ENCODE data around the gene GOLGA6C.

GOLGA6C gene

DNA sequence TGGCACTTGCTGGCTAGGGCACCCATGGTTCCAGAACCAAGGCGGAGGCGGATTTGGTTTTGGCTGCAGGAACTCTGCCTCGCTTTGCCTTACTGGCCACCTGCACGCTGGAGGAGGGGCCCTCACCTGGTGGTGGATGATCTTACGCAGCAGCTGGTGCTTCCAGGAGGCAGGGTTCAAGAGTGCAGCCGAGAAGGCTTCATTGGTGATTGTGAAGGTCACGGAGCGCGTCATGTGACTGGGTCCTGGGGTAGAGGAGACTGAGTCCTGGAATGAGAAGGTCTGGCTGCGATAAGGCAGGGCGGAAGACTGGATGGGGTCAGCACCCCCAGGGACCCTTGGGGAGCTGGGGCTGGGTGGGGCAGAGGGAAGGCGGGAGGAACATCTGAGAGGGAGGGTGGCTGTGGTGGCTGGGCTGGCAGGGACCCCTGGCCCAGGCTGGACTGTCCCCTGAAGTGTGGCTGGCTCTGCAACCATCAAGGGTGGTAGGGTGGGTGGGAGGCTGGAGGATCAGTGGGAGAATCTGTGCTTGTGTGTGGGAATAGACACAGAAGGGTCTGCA, 25.8 kb upstream of the GOLGA6C start:
- H3K27ac ChIP-seq: no peak overlapping the region
- no peak overlapping the region for H3K4me3 ChIP-seq
- no peaks in the 10 kb centered on the region for H3K36me3 ChIP-seq (ENCODE audit: insufficient read depth, low read length)
- TF ChIP-seq POLR2AphosphoS5 (IDR thresholded peaks at IDR 0.05; ENCODE audit: borderline replicate concordance, low read depth, low read length) (no peak), EZH2 (IDR thresholded peaks at IDR 0.05) (no peak), FOXP2 (optimal IDR thresholded peaks at IDR 0.05; ENCODE audit: control extremely low read depth, extremely low read length, insufficient read depth) (no peak)
- no peak for DNase-seq (ENCODE audit: low read depth, low spot score)
- no peaks in the 10 kb centered on the region for H3K9me3 ChIP-seq (ENCODE audit: low read depth, low read length)
- H3K9ac ChIP-seq (ENCODE audit: insufficient read length): no peak overlapping the region

DNA sequence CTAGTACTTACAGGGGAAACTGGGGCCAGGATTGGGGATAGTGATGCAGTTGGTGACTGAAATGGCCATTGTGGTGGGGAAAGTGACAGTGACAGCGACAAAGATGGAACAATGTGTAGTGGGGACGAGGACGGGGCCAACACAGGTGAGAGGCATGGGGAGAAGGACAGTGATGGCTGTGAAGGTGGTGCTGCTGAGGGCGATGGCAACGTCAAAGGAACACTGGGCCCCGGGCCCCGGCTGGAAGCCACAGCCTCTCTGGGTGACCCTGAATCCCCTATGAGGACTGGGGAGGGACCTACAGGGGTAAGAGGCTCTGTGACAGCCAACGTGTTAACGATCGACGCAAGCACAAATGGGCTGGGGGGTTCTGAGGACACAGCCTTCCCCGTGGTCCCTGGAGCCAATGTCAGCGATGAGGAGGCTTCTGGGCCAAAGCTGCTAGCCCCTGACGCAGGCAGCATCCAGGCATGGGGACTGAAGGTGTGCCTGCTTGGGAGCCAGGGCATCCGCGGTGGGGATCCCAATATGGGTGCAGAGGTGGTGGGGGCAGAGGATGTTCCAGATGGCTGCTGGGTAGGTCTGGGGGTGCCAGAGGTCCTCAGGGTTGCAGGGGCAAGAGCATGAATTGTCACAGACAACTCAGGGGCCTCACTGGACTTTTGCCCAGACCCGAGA, 25.2 kb upstream of the GOLGA6C start:
- H3K9me3 ChIP-seq (ENCODE audit: low read depth, low read length): no peaks in the 10 kb centered on the region
- H3K27ac ChIP-seq: no peak overlapping the region
- DNase-seq (ENCODE audit: low read depth, low spot score): no peak
- H3K36me3 ChIP-seq (ENCODE audit: insufficient read depth, low read length): no peaks in the 10 kb centered on the region
- no peak overlapping the region for H3K9ac ChIP-seq (ENCODE audit: insufficient read length)
- H3K4me3 ChIP-seq: no peak overlapping the region
- TF ChIP-seq EZH2 (IDR thresholded peaks at IDR 0.05) (no peak), FOXP2 (optimal IDR thresholded peaks at IDR 0.05; ENCODE audit: control extremely low read depth, extremely low read length, insufficient read depth) (no peak), POLR2AphosphoS5 (IDR thresholded peaks at IDR 0.05; ENCODE audit: borderline replicate concordance, low read depth, low read length) (no peak)

DNA sequence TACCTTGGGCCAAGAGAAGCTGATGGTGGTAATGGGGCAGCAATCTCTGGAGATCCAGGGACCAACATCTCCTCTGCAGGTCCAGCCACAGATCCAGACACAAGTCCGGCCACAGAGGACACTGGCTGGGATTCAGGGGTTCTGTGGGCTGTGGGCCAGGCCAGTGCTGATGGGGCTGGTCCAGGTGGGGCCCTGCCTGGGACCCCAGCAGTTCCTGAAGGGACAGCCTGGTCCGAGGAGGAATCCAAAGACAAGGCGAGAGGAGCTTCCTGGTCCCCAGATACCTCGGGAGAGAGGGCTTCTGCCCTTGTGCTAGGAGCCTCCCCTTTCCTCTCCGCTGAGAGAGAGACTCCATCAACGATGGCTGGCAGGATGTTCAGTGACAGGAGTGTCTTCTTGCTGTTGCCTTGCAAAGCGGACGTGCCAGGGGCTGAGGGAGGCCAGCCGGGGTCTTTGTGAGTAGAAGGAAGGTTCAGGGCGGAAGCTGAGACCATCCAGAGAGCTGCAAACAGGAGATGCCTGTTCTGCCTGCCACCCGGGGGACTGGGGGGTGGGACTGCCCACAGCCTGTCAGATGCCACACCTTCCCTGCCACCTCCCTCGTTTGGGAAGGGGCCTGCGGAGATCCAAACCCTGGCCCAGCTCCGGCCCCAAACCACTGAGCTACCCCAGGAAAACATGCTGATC, 24.5 kb upstream of the GOLGA6C start:
- H3K4me3 ChIP-seq: no peak overlapping the region
- H3K9ac ChIP-seq (ENCODE audit: insufficient read length): no peak overlapping the region
- no peak for TF ChIP-seq POLR2AphosphoS5 (IDR thresholded peaks at IDR 0.05; ENCODE audit: borderline replicate concordance, low read depth, low read length)
- TF ChIP-seq FOXP2 (optimal IDR thresholded peaks at IDR 0.05; ENCODE audit: control extremely low read depth, extremely low read length, insufficient read depth): no peak
- no peak for TF ChIP-seq EZH2 (IDR thresholded peaks at IDR 0.05)
- no peak overlapping the region for H3K27ac ChIP-seq
- no peaks in the 10 kb centered on the region for H3K36me3 ChIP-seq (ENCODE audit: insufficient read depth, low read length)
- no peak for DNase-seq (ENCODE audit: low read depth, low spot score)
- H3K9me3 ChIP-seq (ENCODE audit: low read depth, low read length): no peaks in the 10 kb centered on the region

DNA sequence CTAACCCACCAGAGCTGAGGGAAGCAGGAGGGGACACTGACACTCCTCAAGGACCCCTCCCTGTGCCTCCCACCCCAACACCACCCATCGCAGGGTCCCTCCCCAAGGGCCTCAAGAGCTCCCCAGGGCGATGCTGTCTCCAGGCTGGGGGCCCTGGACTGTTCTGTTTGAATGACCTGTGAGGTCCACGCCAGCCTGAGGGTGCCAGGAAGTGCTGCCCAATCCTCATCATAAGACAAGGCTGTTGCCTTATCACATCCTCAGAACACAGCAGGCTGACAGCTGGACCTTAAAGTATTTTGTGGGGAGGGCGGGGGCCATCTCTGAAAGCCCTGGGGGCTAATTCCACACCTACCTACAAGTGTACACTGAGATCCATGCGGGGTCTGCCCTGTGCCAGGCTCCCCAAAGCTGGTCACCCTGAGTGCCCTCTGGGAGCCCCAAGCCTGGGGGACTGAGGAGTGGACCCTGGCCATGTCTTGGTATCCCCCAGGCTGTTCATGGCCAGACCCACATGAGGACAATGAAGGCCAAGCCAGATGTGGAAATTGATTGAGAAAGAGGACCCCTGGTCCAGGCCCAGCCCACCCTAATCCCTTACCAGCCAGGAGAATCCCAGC, 23.8 kb upstream of the GOLGA6C start:
- Histone ChIP-seq H3K9me3 (ENCODE audit: low read depth, low read length) (no peaks in the 10 kb centered on the region), H3K36me3 (ENCODE audit: insufficient read depth, low read length) (no peaks in the 10 kb centered on the region), H3K4me3 (no peak overlapping the region), H3K9ac (ENCODE audit: insufficient read length) (no peak overlapping the region), H3K27ac (no peak overlapping the region)
- TF ChIP-seq FOXP2 (optimal IDR thresholded peaks at IDR 0.05; ENCODE audit: control extremely low read depth, extremely low read length, insufficient read depth) (no peak), POLR2AphosphoS5 (IDR thresholded peaks at IDR 0.05; ENCODE audit: borderline replicate concordance, low read depth, low read length) (no peak), EZH2 (IDR thresholded peaks at IDR 0.05) (no peak)
- DNase-seq (ENCODE audit: low read depth, low spot score): no peak

GRCh38 chr15:75235051-75235673, 23.0 kb upstream of the GOLGA6C start:
- H3K27ac ChIP-seq: no peak overlapping the region
- no peak for DNase-seq (ENCODE audit: low read depth, low spot score)
- no peak overlapping the region for H3K9ac ChIP-seq (ENCODE audit: insufficient read length)
- H3K9me3 ChIP-seq (ENCODE audit: low read depth, low read length): no peaks in the 10 kb centered on the region
- H3K36me3 ChIP-seq (ENCODE audit: insufficient read depth, low read length): no peaks in the 10 kb centered on the region
- TF ChIP-seq FOXP2 (optimal IDR thresholded peaks at IDR 0.05; ENCODE audit: control extremely low read depth, extremely low read length, insufficient read depth): no peak
- TF ChIP-seq EZH2 (IDR thresholded peaks at IDR 0.05): no peak
- TF ChIP-seq POLR2AphosphoS5 (IDR thresholded peaks at IDR 0.05; ENCODE audit: borderline replicate concordance, low read depth, low read length): no peak
- H3K4me3 ChIP-seq: no peak overlapping the region

DNA sequence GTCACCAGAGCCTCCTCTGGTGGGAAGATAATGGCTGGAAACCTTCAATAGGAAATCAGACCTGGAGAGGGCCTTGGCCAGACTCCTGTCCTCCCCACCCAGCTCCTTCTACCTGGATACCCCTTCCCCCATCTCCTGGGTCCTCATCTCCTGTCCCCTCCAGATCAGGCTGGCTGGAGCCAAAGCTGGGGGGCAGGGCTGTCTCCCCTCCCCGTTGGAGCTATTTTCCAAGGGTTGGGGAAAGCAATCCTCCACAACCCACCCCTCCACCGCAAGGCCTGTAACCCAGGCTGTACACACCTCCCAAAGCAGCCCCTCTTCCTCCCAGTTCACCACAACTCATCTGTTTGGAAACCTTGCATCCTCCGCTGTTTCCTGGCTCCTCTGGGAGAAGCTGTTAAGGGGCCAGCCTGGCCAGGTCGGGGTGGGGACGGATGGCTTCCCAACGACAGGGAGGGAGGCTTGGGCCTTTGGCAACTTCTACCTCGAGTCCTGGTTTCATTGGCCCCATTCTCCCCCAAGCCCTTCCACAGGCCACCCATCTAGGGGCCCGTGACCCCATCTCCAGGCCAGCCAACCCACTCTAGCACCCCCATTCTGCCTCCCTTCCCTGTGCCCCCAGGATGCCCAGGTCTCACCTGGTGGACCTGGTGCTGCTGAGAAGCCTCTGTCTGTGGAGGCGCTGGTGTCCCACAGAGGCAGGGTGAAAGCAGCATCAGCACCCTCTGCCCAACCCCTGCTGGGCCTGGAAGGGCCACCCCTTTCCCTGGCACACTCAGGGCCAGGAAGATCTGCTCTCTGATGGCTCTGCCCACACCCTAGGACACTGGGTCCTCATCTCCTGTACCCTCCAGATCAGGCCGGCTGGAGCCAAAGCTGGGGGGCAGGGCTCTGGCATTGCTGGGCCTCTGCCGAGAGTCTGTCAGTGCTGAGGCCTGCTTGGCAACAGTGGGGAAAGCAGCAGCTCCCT, 22.1 kb upstream of the GOLGA6C start:
- Histone ChIP-seq H3K27ac (no peak overlapping the region), H3K36me3 (ENCODE audit: insufficient read depth, low read length) (no peaks in the 10 kb centered on the region), H3K9ac (ENCODE audit: insufficient read length) (no peak overlapping the region), H3K9me3 (ENCODE audit: low read depth, low read length) (no peaks in the 10 kb centered on the region), H3K4me3 (no peak overlapping the region)
- DNase-seq (ENCODE audit: low read depth, low spot score): no peak
- no peak for TF ChIP-seq POLR2AphosphoS5 (IDR thresholded peaks at IDR 0.05; ENCODE audit: borderline replicate concordance, low read depth, low read length)
- no peak for TF ChIP-seq EZH2 (IDR thresholded peaks at IDR 0.05)
- TF ChIP-seq FOXP2 (optimal IDR thresholded peaks at IDR 0.05; ENCODE audit: control extremely low read depth, extremely low read length, insufficient read depth): no peak

GRCh38 chr15:75237316-75237982, 20.7 kb upstream of the GOLGA6C start:
- H3K27ac ChIP-seq: no peak overlapping the region
- no peaks in the 10 kb centered on the region for H3K9me3 ChIP-seq (ENCODE audit: low read depth, low read length)
- no peak for DNase-seq (ENCODE audit: low read depth, low spot score)
- TF ChIP-seq POLR2AphosphoS5 (IDR thresholded peaks at IDR 0.05; ENCODE audit: borderline replicate concordance, low read depth, low read length) (no peak), FOXP2 (optimal IDR thresholded peaks at IDR 0.05; ENCODE audit: control extremely low read depth, extremely low read length, insufficient read depth) (no peak), EZH2 (IDR thresholded peaks at IDR 0.05) (no peak)
- no peak overlapping the region for H3K9ac ChIP-seq (ENCODE audit: insufficient read length)
- no peaks in the 10 kb centered on the region for H3K36me3 ChIP-seq (ENCODE audit: insufficient read depth, low read length)
- no peak overlapping the region for H3K4me3 ChIP-seq
